RCC 7860 (cell line): ENCODE measurements around the gene ANKRD33B.

Experiments
- DNase-seq: peaks from one replicate; pipeline ENCODE4 v3.0.0-alpha.2; 2015; ENCODE audit warnings: low spot score
- FAIRE-seq: peaks from 2 replicates; lab custom pipeline; 2012; peaks lifted over from hg19 to GRCh38; lab: Jason Lieb, UNC

The ANKRD33B gene

GRCh38 chr5:10671041-10672008, 107.5 kb downstream of the ANKRD33B start:
- DNase-seq, result no peak
- FAIRE-seq, result no peak

GRCh38 chr5:10672146-10673016, 108.5 kb downstream of the ANKRD33B start:
- no peak for FAIRE-seq
- no peak for DNase-seq

- no peak for FAIRE-seq
- DNase-seq, result no peak
These were observed 109.1 kb downstream of the ANKRD33B start for GRCh38 chr5:10673017-10673389.

- DNase-seq (no peak), FAIRE-seq (no peak)
These were observed 109.5 kb downstream of the ANKRD33B start for GRCh38 chr5:10673407-10673806.

- FAIRE-seq (no peak), DNase-seq (no peak)
These were observed 110.2 kb downstream of the ANKRD33B start for GRCh38 chr5:10674096-10674495.

- DNase-seq, result no peak
- FAIRE-seq, result no peak
These were observed 110.7 kb downstream of the ANKRD33B start for GRCh38 chr5:10674582-10674981.

GRCh38 chr5:10675177-10675700, 111.4 kb downstream of the ANKRD33B start:
- no peak for FAIRE-seq
- DNase-seq, result no peak

GRCh38 chr5:10676224-10676623, 112.4 kb downstream of the ANKRD33B start:
- DNase-seq (no peak), FAIRE-seq (no peak)

- DNase-seq, result no peak
- FAIRE-seq, result no peak
These were observed 113.1 kb downstream of the ANKRD33B start for GRCh38 chr5:10676946-10677345.

GRCh38 chr5:10677533-10677932, 113.7 kb downstream of the ANKRD33B start:
- DNase-seq (no peak), FAIRE-seq (no peak)

- peak; percentile 57 for FAIRE-seq
- peak; percentile 76 for DNase-seq
These were observed 114.4 kb downstream of the ANKRD33B start for GRCh38 chr5:10678244-10678643.

GRCh38 chr5:10679336-10679988, 115.6 kb downstream of the ANKRD33B start:
- no peak for FAIRE-seq
- no peak for DNase-seq

GRCh38 chr5:10680876-10681481, 117.1 kb downstream of the ANKRD33B start:
- FAIRE-seq (no peak), DNase-seq (no peak)

GRCh38 chr5:10681731-10682679, 118.1 kb downstream of the ANKRD33B start:
- FAIRE-seq (no peak), DNase-seq (no peak)

- FAIRE-seq (no peak), DNase-seq (no peak)
These were observed 119.1 kb downstream of the ANKRD33B start for GRCh38 chr5:10682801-10683525.

- FAIRE-seq (no peak), DNase-seq (no peak)
These were observed 120.6 kb downstream of the ANKRD33B start for GRCh38 chr5:10684303-10685086.

- DNase-seq, result no peak
- no peak for FAIRE-seq
These were observed 121.2 kb downstream of the ANKRD33B start for GRCh38 chr5:10685115-10685521.

- FAIRE-seq (no peak), DNase-seq (no peak)
These were observed 123.0 kb downstream of the ANKRD33B start for GRCh38 chr5:10686890-10687289.
